ENCODE measurements around the gene POLA2. TPM values are rescaled to one million over a fixed set of nuclear protein-coding genes. Genes with fewer than 3 reads are reported as not detected.

Gene POLA2
- total RNA-seq, 1 experiment from 2014 or later = 35.6 TPM

DNA sequence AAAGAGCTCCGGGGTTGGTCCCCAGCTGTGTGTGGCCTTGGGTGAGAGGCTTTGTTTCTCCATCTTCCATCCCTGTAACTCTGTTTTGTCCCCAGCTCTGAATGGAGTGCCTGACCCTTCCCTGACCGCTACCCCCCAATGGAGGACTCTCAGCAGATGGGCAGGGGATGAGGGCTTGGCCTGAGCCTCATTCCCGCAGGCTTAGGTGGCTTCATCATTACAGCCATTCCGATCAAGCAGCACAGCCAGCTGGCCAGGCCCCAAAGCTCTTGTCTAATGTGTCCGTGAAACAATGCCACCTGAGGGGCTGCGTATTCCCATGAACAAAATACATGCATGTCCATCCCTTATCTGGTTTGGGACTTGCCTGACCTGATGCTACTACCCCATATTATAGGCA is 49.0 kb downstream of the POLA2 start:
- Mint-ChIP-seq H3K27ac (no peak overlapping the region), H3K4me1 (peaks cover 16% of the 10 kb centered on the region)
- no peak for ATAC-seq

DNA sequence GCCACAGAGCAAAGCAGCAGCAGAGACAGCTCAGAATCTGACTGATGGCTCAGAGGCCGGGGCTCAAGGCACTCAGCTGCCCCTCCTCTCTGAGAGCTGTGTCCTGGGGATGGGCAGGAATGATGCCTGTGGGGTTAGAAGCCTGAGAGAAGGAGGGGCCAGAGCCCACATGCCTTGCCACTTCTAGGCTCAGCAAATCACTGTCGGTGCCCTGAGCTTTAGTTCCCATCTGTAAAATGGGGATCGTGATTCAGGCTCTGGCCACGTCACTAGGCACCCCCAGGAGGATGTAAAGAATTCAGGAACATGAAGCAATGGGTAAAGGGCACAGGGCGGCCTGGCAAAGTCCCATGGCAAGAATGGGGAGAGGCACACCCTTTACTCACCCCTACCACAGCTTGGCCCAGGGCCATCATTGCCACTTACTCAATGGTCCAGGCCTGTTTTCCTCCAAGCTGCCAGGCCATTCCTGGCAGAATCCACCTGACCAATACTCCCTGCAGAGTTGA is 49.5 kb downstream of the POLA2 start:
- peaks cover 56% of the 10 kb centered on the region for H3K27me3 Mint-ChIP-seq (ENCODE audit: low read depth)
- ChIA-PET POLR2A (interaction anchor here (1.0 kb wide), 1 partner anchor 9 kb away, joined by 3 read pairs; no protein-coding TSS in a partner anchor), CTCF (interaction anchor here (0.6 to 13.2 kb wide), 6 partner anchors 9 to 426 kb away, joined by 3 to 232 read pairs (median 6); partner anchors contain the start of gene DPF2)
- TF ChIP-seq, protein P1, sequence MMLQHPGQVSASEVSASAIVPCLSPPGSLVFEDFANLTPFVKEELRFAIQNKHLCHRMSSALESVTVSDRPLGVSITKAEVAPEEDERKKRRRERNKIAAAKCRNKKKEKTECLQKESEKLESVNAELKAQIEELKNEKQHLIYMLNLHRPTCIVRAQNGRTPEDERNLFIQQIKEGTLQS (CRISPR knock-in tag; conservative IDR thresholded peaks at IDR 0.05) = no peak
- TF ChIP-seq NFYB (CRISPR knock-in tag; conservative IDR thresholded peaks at IDR 0.05; ENCODE audit: low read depth) (no peak), HMGA2 (CRISPR knock-in tag; IDR thresholded peaks at IDR 0.05) (no peak), GRHL2 (CRISPR knock-in tag; IDR thresholded peaks at IDR 0.05; ENCODE audit: insufficient replicate concordance, severe bottlenecking) (no peak), CREM (CRISPR knock-in tag; IDR thresholded peaks at IDR 0.05) (no peak), NR2C2 (CRISPR knock-in tag; IDR thresholded peaks at IDR 0.05) (no peak), MXD4 (CRISPR knock-in tag; IDR thresholded peaks at IDR 0.05; ENCODE audit: borderline replicate concordance) (no peak), ZNF219 (CRISPR knock-in tag; IDR thresholded peaks at IDR 0.05; ENCODE audit: borderline replicate concordance) (no peak)
- TF ChIP-seq, protein P2, sequence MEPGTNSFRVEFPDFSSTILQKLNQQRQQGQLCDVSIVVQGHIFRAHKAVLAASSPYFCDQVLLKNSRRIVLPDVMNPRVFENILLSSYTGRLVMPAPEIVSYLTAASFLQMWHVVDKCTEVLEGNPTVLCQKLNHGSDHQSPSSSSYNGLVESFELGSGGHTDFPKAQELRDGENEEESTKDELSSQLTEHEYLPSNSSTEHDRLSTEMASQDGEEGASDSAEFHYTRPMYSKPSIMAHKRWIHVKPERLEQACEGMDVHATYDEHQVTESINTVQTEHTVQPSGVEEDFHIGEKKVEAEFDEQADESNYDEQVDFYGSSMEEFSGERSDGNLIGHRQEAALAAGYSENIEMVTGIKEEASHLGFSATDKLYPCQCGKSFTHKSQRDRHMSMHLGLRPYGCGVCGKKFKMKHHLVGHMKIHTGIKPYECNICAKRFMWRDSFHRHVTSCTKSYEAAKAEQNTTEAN (CRISPR knock-in tag; IDR thresholded peaks at IDR 0.05) = no peak
- TF ChIP-seq, protein P3, sequence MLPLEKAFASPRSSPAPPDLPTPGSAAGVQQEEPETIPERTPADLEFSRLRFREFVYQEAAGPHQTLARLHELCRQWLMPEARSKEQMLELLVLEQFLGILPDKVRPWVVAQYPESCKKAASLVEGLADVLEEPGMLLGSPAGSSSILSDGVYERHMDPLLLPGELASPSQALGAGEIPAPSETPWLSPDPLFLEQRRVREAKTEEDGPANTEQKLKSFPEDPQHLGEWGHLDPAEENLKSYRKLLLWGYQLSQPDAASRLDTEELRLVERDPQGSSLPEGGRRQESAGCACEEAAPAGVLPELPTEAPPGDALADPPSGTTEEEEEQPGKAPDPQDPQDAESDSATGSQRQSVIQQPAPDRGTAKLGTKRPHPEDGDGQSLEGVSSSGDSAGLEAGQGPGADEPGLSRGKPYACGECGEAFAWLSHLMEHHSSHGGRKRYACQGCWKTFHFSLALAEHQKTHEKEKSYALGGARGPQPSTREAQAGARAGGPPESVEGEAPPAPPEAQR (CRISPR knock-in tag; IDR thresholded peaks at IDR 0.05) = no peak
- TF ChIP-seq, protein P4, sequence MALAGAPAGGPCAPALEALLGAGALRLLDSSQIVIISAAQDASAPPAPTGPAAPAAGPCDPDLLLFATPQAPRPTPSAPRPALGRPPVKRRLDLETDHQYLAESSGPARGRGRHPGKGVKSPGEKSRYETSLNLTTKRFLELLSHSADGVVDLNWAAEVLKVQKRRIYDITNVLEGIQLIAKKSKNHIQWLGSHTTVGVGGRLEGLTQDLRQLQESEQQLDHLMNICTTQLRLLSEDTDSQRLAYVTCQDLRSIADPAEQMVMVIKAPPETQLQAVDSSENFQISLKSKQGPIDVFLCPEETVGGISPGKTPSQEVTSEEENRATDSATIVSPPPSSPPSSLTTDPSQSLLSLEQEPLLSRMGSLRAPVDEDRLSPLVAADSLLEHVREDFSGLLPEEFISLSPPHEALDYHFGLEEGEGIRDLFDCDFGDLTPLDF (CRISPR knock-in tag; IDR thresholded peaks at IDR 0.05) = no peak
- TF ChIP-seq, protein P5, sequence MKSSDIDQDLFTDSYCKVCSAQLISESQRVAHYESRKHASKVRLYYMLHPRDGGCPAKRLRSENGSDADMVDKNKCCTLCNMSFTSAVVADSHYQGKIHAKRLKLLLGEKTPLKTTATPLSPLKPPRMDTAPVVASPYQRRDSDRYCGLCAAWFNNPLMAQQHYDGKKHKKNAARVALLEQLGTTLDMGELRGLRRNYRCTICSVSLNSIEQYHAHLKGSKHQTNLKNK (CRISPR knock-in tag; IDR thresholded peaks at IDR 0.05) = no peak
- TF ChIP-seq, protein P6, sequence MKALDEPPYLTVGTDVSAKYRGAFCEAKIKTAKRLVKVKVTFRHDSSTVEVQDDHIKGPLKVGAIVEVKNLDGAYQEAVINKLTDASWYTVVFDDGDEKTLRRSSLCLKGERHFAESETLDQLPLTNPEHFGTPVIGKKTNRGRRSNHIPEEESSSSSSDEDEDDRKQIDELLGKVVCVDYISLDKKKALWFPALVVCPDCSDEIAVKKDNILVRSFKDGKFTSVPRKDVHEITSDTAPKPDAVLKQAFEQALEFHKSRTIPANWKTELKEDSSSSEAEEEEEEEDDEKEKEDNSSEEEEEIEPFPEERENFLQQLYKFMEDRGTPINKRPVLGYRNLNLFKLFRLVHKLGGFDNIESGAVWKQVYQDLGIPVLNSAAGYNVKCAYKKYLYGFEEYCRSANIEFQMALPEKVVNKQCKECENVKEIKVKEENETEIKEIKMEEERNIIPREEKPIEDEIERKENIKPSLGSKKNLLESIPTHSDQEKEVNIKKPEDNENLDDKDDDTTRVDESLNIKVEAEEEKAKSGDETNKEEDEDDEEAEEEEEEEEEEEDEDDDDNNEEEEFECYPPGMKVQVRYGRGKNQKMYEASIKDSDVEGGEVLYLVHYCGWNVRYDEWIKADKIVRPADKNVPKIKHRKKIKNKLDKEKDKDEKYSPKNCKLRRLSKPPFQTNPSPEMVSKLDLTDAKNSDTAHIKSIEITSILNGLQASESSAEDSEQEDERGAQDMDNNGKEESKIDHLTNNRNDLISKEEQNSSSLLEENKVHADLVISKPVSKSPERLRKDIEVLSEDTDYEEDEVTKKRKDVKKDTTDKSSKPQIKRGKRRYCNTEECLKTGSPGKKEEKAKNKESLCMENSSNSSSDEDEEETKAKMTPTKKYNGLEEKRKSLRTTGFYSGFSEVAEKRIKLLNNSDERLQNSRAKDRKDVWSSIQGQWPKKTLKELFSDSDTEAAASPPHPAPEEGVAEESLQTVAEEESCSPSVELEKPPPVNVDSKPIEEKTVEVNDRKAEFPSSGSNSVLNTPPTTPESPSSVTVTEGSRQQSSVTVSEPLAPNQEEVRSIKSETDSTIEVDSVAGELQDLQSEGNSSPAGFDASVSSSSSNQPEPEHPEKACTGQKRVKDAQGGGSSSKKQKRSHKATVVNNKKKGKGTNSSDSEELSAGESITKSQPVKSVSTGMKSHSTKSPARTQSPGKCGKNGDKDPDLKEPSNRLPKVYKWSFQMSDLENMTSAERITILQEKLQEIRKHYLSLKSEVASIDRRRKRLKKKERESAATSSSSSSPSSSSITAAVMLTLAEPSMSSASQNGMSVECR (CRISPR knock-in tag; IDR thresholded peaks at IDR 0.05; ENCODE audit: borderline replicate concordance) = no peak

More for the DNA sequence above, 49.0 kb downstream of the POLA2 start:
- Mint-ChIP-seq H3K9me3 (no peaks in the 10 kb centered on the region), H3K4me3 (no peak overlapping the region), H3K27me3 (ENCODE audit: low read depth) (peaks cover 56% of the 10 kb centered on the region), H3K36me3 (no peaks in the 10 kb centered on the region)
- no peak for TF ChIP-seq ELF4 (CRISPR knock-in tag; IDR thresholded peaks at IDR 0.05; ENCODE audit: low read depth)
- TF ChIP-seq, protein P7, sequence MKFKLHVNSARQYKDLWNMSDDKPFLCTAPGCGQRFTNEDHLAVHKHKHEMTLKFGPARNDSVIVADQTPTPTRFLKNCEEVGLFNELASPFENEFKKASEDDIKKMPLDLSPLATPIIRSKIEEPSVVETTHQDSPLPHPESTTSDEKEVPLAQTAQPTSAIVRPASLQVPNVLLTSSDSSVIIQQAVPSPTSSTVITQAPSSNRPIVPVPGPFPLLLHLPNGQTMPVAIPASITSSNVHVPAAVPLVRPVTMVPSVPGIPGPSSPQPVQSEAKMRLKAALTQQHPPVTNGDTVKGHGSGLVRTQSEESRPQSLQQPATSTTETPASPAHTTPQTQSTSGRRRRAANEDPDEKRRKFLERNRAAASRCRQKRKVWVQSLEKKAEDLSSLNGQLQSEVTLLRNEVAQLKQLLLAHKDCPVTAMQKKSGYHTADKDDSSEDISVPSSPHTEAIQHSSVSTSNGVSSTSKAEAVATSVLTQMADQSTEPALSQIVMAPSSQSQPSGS (CRISPR knock-in tag; IDR thresholded peaks at IDR 0.05; ENCODE audit: borderline replicate concordance, low read depth) = no peak
- no peak for TF ChIP-seq ATF1 (CRISPR knock-in tag; IDR thresholded peaks at IDR 0.05)
- TF ChIP-seq, protein P5 (CRISPR knock-in tag; IDR thresholded peaks at IDR 0.05) = no peak
- no peak for TF ChIP-seq NFATC4 (CRISPR knock-in tag; IDR thresholded peaks at IDR 0.05)
- no peak for TF ChIP-seq ESRRA (CRISPR knock-in tag; IDR thresholded peaks at IDR 0.05; ENCODE audit: borderline replicate concordance)
- no peak for TF ChIP-seq JAZF1 (CRISPR knock-in tag; IDR thresholded peaks at IDR 0.05)
- TF ChIP-seq, protein P8, sequence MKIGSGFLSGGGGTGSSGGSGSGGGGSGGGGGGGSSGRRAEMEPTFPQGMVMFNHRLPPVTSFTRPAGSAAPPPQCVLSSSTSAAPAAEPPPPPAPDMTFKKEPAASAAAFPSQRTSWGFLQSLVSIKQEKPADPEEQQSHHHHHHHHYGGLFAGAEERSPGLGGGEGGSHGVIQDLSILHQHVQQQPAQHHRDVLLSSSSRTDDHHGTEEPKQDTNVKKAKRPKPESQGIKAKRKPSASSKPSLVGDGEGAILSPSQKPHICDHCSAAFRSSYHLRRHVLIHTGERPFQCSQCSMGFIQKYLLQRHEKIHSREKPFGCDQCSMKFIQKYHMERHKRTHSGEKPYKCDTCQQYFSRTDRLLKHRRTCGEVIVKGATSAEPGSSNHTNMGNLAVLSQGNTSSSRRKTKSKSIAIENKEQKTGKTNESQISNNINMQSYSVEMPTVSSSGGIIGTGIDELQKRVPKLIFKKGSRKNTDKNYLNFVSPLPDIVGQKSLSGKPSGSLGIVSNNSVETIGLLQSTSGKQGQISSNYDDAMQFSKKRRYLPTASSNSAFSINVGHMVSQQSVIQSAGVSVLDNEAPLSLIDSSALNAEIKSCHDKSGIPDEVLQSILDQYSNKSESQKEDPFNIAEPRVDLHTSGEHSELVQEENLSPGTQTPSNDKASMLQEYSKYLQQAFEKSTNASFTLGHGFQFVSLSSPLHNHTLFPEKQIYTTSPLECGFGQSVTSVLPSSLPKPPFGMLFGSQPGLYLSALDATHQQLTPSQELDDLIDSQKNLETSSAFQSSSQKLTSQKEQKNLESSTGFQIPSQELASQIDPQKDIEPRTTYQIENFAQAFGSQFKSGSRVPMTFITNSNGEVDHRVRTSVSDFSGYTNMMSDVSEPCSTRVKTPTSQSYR (CRISPR knock-in tag; IDR thresholded peaks at IDR 0.05) = no peak
- DNase-seq (ENCODE audit: low spot score) = no peak
- ChIA-PET CTCF (interaction anchor here (0.6 to 13.2 kb wide), 5 partner anchors 9 to 106 kb away, joined by 3 to 232 read pairs (median 6); partner anchors contain the start of gene DPF2), POLR2A (interaction anchor here (1.0 kb wide), 1 partner anchor 9 kb away, joined by 3 read pairs; no protein-coding TSS in a partner anchor)

More for the DNA sequence above, 49.5 kb downstream of the POLA2 start:
- no peak for ATAC-seq
- no peak for DNase-seq (ENCODE audit: low spot score)
- Mint-ChIP-seq H3K27ac (no peak overlapping the region), H3K4me1 (peaks cover 21% of the 10 kb centered on the region), H3K4me3 (no peak overlapping the region), H3K36me3 (no peaks in the 10 kb centered on the region), H3K9me3 (no peaks in the 10 kb centered on the region)
